NT2/D1 (cell line): ENCODE data around the gene TLCD2.

ENCODE experiments used
- SUZ12 ChIP-seq: IDR thresholded peaks from 2 replicates; pipeline ENCODE4 v1.6.1; 2011; ENCODE audit not compliant: insufficient read length, insufficient read depth; ENCODE audit errors: extremely low read depth
- YY1 ChIP-seq: IDR thresholded peaks from 2 replicates; pipeline ENCODE4 v1.6.1; 2011; ENCODE audit not compliant: insufficient read length, insufficient read depth
- ZNF274 ChIP-seq: IDR thresholded peaks from 2 replicates; pipeline ENCODE4 v1.6.1; 2011; ENCODE audit warnings: mild to moderate bottlenecking, low read depth, low read length

DNA sequence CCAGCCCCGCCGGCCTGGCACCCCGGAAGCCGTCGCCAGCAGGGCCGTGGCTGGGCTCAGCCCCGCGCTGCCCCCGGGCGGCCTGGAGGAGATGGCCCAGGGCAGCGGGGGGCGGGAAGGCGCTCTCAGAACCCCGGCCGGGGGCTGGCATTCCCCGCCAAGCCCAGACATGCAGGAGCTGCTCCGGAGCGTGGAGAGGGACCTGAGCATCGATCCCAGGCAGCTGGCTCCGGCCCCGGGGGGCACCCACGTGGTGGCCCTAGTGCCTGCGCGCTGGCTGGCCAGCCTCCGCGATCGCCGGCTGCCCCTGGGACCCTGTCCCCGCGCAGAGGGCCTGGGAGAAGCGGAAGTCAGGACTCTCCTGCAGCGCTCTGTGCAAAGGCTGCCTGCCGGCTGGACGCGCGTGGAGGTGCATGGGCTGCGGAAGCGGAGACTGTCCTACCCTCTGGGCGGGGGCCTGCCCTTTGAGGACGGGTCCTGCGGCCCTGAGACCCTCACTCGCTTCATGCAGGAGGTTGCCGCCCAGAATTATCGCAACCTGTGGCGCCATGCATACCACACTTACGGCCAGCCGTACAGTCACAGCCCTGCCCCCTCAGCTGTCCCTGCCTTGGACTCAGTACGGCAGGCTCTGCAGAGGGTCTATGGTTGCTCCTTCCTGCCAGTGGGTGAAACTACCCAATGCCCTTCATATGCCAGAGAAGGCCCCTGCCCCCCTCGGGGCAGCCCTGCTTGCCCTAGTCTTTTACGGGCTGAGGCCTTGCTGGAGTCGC lies 14.9 kb upstream of the TLCD2 start:
- no peak for TF ChIP-seq ZNF274
- TF ChIP-seq SUZ12, result no peak
- no peak for TF ChIP-seq YY1
